Stimulated activated effector memory CD8-positive, alpha-beta T cell treated with anti-CD3 and anti-CD28 coated beads, Interleukin-12 subunit alpha, Interleukin-12 subunit beta, amount 100 ng/mL, for 72 hours (primary cell): ENCODE results near the gene COLQ.
"Not testable (repeated sequence)": the region's sequence is repeated elsewhere in the genome, so short reads cannot be mapped to it uniquely, and the experiment has no call there.

ENCODE experiments used
- ATAC-seq: fragments of 150-1000 bp; cut with Tn5 transposase; 2 replicates; pipeline ENCODE4 v1.10.0; 2021
- DNase-seq, 2 donors: peaks; one replicate each; pipeline ENCODE4 v3.0.0; 2021 to 2022; ENCODE audit warnings: low spot score in 2 of 2
- H3K27ac Mint-ChIP-seq: one replicate; pipeline ENCODE4 v1.8.0; 2022; ENCODE audit warnings: mild to moderate bottlenecking, mixed read lengths
- H3K36me3 Mint-ChIP-seq: one replicate; pipeline ENCODE4 v1.8.0; 2022; ENCODE audit warnings: mild to moderate bottlenecking, mixed read lengths
- H3K4me1 Mint-ChIP-seq: one replicate; pipeline ENCODE4 v1.8.0; 2022; ENCODE audit warnings: mixed read lengths
- H3K4me3 Mint-ChIP-seq: one replicate; pipeline ENCODE4 v1.8.0; 2022; ENCODE audit warnings: mild to moderate bottlenecking, mixed read lengths
- H3K9me3 Mint-ChIP-seq: one replicate; pipeline ENCODE4 v1.8.0; 2022; ENCODE audit warnings: mixed read lengths

COLQ gene

DNA sequence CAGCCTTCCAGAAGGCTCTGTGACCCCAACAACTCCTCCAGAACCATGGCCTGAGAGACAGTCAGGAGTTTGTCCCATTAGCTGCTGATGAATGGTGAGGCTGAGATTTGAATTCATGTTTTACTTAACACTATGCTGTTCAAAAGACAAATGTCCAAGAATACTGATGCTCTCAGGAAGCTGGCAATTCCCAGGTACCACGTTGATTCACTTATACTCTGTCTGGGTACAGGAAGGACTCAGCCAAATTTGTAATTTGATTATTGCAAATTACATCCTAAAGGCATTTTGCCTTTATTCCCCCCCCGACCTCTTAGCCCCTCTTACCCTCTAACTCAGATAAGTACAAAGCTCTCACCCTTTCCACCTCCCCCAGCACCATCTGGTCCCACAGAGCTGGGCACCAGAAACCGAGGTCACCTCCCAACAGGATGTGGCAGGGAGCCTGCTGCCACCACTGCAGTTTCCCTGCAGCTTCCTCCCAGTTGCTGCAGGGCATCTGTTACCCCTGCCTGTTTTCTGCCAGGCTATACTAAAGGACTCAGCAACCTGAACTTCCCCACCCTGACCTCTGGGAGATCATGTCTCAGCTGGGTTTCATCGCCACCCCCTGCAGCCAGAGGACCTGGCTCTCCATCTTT, 60.5 kb downstream of the COLQ start:
- ATAC-seq (peak; percentile 68), DNase-seq (no peak)
- Mint-ChIP-seq H3K4me1 (peaks cover 40% of the 10 kb centered on the region), H3K4me3 (peak overlapping the region; percentile 21), H3K36me3 (peaks cover 10% of the 10 kb centered on the region), H3K27ac (peak overlapping the region; percentile 88), H3K9me3 (no peaks in the 10 kb centered on the region)

DNA sequence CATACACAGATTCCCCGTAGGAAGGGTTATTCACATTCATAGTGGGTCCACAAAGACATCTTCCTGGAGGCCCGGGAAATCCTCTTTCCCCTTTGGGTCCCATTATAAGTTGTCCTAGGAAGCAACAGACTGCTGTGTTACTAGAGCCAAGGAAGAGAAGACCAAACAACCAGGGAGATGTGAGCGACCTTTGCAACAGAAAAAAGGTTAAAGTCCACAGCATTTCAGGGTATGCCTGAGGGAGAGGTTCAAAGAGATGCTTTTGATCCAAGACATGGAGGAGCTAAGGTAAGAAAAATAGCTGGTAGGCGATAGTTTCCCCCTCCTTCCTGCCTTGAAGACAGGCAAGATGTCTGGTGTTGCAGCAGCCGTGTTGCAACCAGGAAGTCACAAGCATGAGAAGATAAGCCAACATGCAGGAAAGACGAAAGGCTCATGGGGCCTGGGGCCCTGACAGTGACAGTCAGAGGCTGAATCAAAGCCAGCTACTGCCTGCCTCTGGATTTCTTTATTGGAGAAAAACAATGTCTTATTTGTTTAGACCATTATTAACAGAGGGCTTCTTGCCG, 63.2 kb downstream of the COLQ start:
- no peak overlapping the region for H3K4me3 Mint-ChIP-seq
- H3K27ac Mint-ChIP-seq = peak overlapping the region; percentile 54
- no peaks in the 10 kb centered on the region for H3K36me3 Mint-ChIP-seq
- DNase-seq = no peak
- peaks cover 34% of the 10 kb centered on the region for H3K4me1 Mint-ChIP-seq
- H3K9me3 Mint-ChIP-seq = no peaks in the 10 kb centered on the region
- ATAC-seq = no peak

DNA sequence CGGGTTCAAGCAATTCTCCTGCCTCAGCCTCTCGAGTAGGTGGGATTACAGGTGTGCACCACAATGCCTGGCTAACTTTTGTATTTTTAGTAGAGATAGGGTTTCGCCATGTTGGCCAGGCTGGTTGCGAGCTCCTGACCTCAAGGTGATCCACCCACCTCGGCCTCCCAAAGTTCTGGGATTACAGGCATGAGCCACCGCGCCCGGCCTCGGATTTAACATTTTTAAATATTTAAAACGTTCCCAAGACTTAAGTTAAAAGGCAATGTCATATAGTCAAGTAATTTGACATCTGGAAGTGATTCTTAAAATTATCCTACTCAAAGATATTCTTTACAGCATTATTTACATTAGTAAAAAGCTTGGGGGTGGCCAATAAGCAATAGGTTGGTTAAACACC, 64.6 kb downstream of the COLQ start:
- H3K9me3 Mint-ChIP-seq, H3K4me3 Mint-ChIP-seq, H3K36me3 Mint-ChIP-seq, ATAC-seq, DNase-seq, H3K27ac Mint-ChIP-seq: not testable (repeated sequence)
- H3K4me1 Mint-ChIP-seq = peaks cover 27% of the 10 kb centered on the region

DNA sequence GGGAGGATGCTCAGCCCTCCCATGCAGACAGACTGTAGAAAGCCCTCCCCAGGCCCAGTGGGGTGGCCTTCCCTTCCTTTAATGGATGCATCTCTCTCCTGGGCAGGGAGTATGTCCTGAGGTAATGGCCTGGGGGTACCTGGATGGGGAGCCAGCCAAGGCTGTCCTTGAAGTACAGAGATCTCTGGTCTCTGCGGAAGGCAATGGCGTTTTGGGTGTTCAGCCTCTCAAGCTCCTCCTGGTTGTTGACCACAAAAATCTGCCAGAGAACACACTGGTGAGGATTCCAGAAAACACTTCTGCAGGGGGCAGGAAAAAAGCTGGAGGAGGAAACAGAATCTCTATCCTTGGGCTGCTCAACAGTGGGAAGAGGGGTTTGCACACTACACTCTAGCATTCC, 65.2 kb downstream of the COLQ start:
- Mint-ChIP-seq H3K36me3 (no peaks in the 10 kb centered on the region), H3K9me3 (no peaks in the 10 kb centered on the region), H3K27ac (peak overlapping the region; percentile 50), H3K4me3 (no peak overlapping the region), H3K4me1 (peaks cover 22% of the 10 kb centered on the region)
- ATAC-seq (no peak), DNase-seq (no peak)

DNA sequence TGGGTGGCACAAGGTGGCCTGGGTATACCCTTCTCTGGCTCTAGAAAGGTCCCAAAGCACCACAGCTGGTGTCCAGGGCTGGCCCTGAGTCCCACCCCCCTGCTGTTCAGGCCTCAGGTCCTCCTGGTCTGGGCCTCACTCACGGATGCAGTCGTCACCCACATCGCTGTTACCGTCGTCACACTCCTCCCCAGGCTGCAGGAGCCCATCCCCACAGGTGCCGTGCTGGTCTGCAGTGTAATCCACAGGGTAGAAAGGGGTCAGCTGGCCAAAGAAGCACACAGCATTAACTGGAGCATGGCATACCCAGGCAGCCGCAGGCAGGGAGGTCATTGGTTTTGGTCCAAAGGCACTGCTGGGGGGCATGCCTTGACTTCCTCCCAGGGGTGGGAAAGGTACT, 65.8 kb downstream of the COLQ start:
- peaks cover 16% of the 10 kb centered on the region for H3K4me1 Mint-ChIP-seq
- no peak overlapping the region for H3K4me3 Mint-ChIP-seq
- ATAC-seq = no peak
- H3K27ac Mint-ChIP-seq = peak overlapping the region; percentile 50
- H3K9me3 Mint-ChIP-seq = no peaks in the 10 kb centered on the region
- DNase-seq = no peak
- no peaks in the 10 kb centered on the region for H3K36me3 Mint-ChIP-seq

DNA sequence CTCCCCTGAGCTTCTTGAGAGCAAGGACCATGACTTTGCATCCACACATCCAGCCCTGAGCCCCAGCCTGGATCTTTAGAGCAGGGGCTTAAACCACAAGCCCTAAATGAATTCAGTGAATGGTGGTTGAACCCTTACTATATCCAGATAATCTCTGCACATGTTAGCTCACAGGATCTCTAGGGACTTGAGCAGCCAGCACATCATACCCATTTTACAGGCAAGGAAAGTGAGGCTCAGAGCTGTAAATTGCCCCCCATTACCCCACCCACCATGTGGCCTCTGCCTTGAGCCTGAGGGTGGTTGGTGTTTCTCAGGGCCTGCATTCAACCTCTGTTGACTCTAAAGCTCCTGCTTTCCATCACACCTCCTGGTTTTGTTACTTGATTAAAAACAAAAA, 66.5 kb downstream of the COLQ start:
- Mint-ChIP-seq H3K4me3 (no peak overlapping the region), H3K27ac (peak overlapping the region; percentile 50), H3K4me1 (peaks cover 8% of the 10 kb centered on the region), H3K36me3 (no peaks in the 10 kb centered on the region), H3K9me3 (no peaks in the 10 kb centered on the region)
- DNase-seq (no peak), ATAC-seq (no peak)

DNA sequence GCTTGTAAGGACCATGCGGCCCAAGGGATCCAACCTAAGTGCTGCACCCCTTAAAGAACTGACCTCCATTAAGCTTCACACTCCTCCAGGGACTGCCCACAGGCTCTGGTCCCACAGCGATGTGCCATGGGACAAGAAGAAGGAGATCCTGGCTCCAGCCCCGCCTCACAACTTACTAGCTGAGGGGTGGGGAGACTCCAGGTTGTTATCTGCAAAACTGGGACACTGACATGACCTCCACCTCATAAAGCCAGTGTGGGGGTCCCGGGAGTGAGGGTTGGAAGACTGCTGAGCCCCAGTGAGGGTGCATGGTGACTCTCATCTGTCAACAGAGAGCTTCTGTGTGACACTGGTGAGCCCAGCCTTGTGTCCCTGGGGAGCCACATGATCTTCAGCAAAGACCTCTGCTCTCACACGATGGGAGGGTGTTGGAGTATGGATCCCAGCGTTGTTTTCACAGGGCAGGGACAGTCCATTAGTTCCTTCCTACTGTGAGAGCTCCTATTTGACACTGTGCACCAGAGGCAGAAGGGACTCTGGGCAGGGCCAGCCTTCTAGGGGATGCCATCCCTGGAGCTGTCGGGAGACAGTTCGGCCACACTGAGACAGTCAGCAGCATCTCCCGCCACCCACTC, 67.4 kb downstream of the COLQ start:
- H3K4me1 Mint-ChIP-seq = peaks cover 6% of the 10 kb centered on the region
- no peaks in the 10 kb centered on the region for H3K9me3 Mint-ChIP-seq
- DNase-seq (no peak), ATAC-seq (no peak)
- peak overlapping the region; percentile 18 for H3K27ac Mint-ChIP-seq
- no peak overlapping the region for H3K4me3 Mint-ChIP-seq
- H3K36me3 Mint-ChIP-seq = no peaks in the 10 kb centered on the region

DNA sequence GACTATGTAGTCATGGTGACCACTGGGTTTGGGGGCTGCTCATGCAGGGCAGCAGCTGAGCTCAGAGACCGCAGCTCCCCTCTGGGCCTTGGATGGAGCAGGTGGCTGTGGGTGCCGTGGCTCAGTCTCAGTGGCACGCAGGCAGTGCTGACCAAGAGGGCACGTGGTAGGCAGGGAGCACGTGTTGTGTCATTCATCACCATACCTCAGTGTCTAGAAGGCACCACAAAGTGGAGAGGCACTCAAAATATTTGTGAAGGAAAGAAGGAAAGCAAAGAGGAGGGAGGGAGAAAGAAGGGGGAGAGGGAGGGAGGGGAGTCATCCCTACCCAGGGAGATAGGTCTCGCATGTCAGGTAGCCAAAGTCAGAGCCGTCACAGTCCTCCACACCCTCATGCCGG, 68.0 kb downstream of the COLQ start:
- Mint-ChIP-seq H3K9me3 (no peaks in the 10 kb centered on the region), H3K4me3 (no peak overlapping the region), H3K4me1 (peaks cover 6% of the 10 kb centered on the region), H3K27ac (peak overlapping the region; percentile 18), H3K36me3 (no peaks in the 10 kb centered on the region)
- ATAC-seq = no peak
- no peak for DNase-seq

DNA sequence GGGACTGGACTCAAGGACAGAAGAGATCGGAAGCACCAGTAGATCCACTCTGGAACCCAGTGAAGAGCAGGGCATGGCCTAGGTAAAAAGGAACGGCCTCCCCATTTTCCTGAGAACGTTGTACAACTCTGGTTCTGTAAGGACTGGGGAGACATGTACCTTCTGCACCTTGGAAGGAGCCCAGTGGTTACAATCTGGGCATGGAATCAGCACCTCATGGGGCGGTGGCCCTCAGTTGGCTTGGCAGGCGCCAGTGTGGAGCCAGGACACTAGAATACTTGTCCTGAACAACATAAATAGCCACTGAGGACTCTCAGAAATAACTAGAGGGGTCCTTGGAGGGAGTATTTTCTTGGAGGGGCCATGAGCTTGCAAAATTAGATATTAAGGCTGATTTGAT, 68.5 kb downstream of the COLQ start:
- Mint-ChIP-seq H3K4me3 (no peak overlapping the region), H3K9me3 (no peaks in the 10 kb centered on the region), H3K4me1 (peaks cover 6% of the 10 kb centered on the region), H3K36me3 (no peaks in the 10 kb centered on the region), H3K27ac (peak overlapping the region; percentile 79)
- DNase-seq (no peak), ATAC-seq (no peak)

DNA sequence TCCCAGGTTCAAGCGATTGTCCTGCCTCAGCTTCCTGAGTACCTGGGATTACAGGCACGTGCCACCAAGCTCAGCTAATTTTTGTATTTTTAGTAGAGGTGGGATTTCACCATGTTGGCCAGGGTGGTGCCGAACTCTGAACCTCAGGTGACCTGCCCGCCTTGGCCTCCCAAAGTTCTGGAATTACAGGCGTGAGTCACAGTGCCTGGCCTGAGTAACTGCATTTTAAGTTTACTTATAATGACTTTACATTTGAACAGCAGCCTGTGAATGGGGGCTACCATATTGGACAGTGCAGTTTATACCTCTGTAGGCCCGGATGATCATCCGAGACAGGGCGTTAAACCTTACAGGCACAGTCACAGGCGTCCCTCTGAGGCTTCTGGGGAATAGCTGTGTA, 69.3 kb downstream of the COLQ start:
- Mint-ChIP-seq H3K9me3 (no peaks in the 10 kb centered on the region), H3K4me3 (no peak overlapping the region), H3K36me3 (no peaks in the 10 kb centered on the region), H3K4me1 (peaks cover 6% of the 10 kb centered on the region), H3K27ac (peak overlapping the region; percentile 79)
- DNase-seq = no peak
- ATAC-seq = no peak

DNA sequence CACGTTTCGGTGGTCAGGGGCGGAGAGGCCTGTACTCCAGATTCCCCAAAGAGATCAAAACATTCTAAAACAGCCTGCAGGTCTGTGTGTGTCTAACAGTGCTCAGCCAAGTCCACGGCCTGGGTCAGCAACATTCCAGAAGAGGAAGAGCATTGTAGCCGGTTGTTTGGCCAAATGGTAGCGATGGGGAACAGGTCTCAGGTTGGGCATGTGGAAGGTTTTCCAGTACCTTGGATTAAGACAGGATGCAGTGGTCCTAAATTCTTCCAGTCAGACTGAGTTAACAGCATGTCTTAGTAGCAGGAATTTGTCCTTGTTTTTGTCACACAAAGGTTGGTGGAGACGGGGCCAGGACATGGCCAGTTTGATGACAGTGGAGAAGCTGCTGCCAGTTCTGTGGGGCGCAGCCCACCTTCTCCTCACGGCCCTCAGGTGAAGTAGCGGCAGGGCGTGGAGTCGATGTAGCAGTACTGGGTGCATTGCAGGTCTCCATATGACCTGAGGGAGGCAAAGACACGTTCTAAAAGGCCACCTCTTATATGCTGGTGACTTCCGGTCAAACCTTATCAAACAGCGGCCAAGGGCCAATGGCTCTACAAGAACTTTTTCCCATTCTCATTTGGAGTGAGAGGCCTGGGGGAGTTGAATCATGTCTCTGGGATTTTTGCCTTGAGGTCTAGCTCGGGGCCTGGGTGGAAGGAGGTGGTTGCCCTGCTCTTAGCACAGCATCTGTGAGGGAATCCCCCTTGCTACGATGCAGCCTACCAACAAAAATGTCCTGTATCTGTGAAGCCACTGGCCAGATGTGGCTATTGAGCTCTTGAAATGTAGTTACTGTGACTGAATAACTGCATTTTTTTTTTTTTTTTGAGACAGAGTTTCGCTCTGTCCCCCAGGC, 70.0 kb downstream of the COLQ start:
- no peak overlapping the region for H3K4me3 Mint-ChIP-seq
- H3K9me3 Mint-ChIP-seq = no peaks in the 10 kb centered on the region
- ATAC-seq (no peak), DNase-seq (no peak)
- H3K4me1 Mint-ChIP-seq = peaks cover 6% of the 10 kb centered on the region
- H3K27ac Mint-ChIP-seq = no peak overlapping the region
- no peaks in the 10 kb centered on the region for H3K36me3 Mint-ChIP-seq

DNA sequence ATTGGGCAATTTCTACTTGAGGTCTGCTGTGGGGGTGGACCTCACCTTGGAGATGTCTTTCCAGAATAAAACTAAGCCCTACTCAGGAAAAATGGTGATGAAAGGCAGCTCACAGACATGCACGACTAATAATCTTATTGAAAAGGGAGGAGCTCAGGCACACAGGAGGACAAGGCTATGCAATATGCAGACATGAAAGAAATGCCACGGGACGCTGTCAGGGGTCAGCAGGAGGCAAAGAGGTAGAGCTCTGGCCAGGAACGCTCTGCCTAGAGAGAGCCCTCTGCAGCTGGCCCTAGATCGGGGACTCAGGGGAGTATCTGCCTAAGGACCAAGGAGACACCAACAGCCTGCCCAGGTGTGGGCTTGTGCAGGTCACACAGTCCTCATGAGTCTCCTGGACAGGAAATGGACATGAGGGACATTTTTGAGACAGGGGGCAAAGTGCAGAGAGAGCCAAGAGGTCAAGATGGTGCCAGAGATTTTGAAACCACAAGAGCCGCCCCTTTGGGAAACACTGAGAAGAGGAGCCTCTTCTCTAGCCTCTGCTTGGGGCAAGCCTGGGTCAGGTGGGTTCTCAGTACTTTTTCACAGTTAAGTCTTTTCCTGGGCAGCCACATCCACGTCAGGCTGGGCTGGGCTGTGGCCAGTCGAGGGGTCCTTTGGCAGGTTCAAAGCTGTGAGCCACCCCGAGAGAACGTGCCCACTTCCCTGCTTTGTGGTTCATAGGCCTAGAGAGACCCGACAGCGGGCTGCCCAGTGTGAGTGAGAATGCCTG, 70.9 kb downstream of the COLQ start:
- no peak for ATAC-seq
- Mint-ChIP-seq H3K4me1 (peaks cover 6% of the 10 kb centered on the region), H3K4me3 (no peak overlapping the region), H3K9me3 (no peaks in the 10 kb centered on the region), H3K27ac (peak overlapping the region; percentile 69), H3K36me3 (peaks cover 3% of the 10 kb centered on the region)
- DNase-seq = no peak

DNA sequence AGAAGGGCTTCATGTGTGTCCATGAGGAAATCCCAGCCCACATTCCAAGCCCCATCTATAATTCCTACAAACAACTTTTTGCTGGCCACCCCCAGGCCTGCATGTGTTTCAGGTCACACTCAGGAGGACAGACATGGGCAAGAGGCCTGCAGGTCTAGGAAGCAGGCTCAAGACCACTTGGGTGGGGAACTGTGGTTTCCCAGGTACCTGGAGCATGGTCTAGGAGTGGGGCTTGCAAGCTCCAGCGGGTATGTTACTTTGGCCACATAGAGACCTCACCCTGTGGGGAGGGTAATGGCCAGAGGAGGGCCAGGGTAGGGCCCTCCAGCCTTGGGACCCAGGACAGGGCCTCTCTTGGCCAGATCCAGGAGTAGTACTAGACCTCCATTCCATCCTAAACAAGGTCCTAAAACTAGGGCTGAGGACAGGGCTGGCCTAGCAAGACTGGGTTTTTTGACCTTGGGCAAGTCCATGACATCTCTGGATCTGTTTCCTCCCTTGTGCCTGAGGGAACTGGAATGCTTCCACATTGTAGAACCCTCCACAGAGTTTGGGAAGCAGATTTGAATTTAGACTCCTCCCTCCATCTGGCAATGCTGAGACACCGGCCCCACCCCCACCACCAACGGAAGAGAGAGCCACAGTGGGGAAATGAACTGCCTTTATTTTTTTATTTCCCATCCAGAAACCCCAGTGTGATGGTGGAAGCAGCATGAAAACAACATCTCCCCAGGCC, 71.8 kb downstream of the COLQ start:
- Mint-ChIP-seq H3K4me3 (no peak overlapping the region), H3K27ac (peak overlapping the region; percentile 69), H3K36me3 (peaks cover 13% of the 10 kb centered on the region), H3K9me3 (no peaks in the 10 kb centered on the region), H3K4me1 (peaks cover 6% of the 10 kb centered on the region)
- DNase-seq (no peak), ATAC-seq (no peak)

DNA sequence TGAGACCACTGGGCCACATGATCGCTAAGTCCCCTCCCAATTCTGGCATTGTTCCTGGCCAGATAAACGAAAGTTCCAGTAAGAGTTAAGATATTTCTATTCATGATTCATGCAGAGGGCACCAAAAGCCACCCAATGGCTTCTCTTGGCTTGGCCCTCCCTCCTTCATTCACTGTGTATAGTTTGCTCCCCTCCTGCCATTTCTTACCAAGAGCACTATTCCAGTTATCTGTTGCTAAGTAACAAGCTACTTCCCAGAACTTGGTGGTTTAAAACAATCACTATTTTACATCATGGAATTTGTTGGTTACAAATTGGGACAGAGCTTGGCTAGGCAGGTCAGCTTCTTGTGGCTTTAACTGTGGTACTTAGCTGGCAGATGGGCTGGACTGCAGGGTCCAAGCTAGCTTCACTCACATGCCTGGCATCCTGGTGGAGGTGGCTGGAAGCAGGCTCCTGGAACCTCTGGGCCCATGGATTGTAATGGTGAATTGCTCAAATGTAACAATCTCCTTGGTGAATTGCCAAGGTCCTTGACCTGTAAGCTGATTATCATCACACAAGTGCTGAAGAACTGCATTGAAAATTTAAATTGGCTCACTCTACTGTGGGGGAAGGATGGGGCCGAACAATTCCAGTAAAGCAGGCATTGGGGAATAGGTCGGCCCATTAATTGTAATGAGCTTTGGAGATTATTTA, 77.5 kb downstream of the COLQ start:
- Mint-ChIP-seq H3K9me3 (no peaks in the 10 kb centered on the region), H3K27ac (peak overlapping the region; percentile 6), H3K4me3 (no peak overlapping the region), H3K4me1 (peaks cover 40% of the 10 kb centered on the region), H3K36me3 (peaks cover 67% of the 10 kb centered on the region)
- no peak for DNase-seq
- ATAC-seq = no peak
